ENCODE measurements around the gene GPR158.

Gene GPR158

GRCh38 chr10:25465582-25466372, 291.0 kb downstream of the GPR158 start:
- ATAC-seq (no peak), DNase-seq (ENCODE audit: low spot score in 2 of 2) (no peak)
- Mint-ChIP-seq H3K9me3 (peaks cover 25% of the 10 kb centered on the region), H3K36me3 (no peaks in the 10 kb centered on the region), H3K4me1 (no peaks in the 10 kb centered on the region), H3K4me3 (no peak overlapping the region), H3K27ac (no peak overlapping the region)

DNA sequence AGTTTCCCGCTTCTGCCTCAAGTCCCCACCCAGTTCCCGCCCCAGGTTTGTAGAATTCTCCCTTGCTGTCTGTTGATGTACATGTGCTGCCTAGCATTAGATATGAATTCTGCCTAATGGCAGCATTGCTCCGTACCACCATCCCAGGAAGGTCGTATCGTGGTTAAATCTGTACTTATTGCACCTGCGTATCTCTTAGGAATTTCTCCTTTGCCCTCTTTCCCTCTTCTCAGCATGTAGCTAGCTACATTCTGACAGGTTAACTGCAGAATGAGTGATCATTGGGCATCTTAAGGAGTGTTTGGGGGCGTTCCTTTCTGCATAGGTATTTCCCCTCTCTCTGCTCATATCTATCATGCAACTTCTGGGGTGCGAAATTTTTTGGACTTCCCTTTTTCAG, 293.1 kb downstream of the GPR158 start:
- Mint-ChIP-seq H3K4me1 (no peaks in the 10 kb centered on the region), H3K27ac (no peak overlapping the region), H3K4me3 (no peak overlapping the region), H3K9me3 (peaks cover 16% of the 10 kb centered on the region), H3K36me3 (no peaks in the 10 kb centered on the region)
- DNase-seq (ENCODE audit: low spot score in 2 of 2) (no peak), ATAC-seq (no peak)

DNA sequence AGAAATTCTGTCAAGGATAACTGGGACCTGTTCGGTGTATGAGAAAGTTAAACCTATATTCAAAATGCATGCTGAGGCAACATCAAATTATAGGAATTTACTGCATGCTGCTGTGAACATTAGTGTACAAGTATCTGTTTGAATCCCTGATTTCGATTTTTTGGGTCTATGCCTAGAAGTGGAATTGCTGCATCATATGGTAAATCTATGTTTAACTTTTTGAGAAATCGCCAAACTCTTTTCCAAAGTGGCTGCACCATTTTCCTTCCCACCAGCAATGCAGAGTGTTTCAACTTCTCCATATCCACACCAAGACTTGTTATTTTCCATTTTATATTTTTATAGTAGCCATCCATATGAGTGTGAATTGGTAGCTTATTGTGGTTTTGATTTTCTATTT, 306.7 kb downstream of the GPR158 start:
- H3K4me1 Mint-ChIP-seq = no peaks in the 10 kb centered on the region
- DNase-seq (ENCODE audit: low spot score in 2 of 2) (no peak), ATAC-seq (no peak)
- H3K4me3 Mint-ChIP-seq = no peak overlapping the region
- peaks cover 17% of the 10 kb centered on the region for H3K9me3 Mint-ChIP-seq
- no peak overlapping the region for H3K27ac Mint-ChIP-seq
- no peaks in the 10 kb centered on the region for H3K36me3 Mint-ChIP-seq

- Mint-ChIP-seq H3K9me3 (peaks cover 20% of the 10 kb centered on the region), H3K4me3 (no peak overlapping the region), H3K36me3 (no peaks in the 10 kb centered on the region), H3K4me1 (no peaks in the 10 kb centered on the region), H3K27ac (no peak overlapping the region)
- ATAC-seq = no peak
- DNase-seq (ENCODE audit: low spot score in 2 of 2) = no peak
Measured at GRCh38 chr10:25483999-25484398, 309.2 kb downstream of the GPR158 start.

- Mint-ChIP-seq H3K4me1 (no peaks in the 10 kb centered on the region), H3K27ac (no peak overlapping the region), H3K36me3 (no peaks in the 10 kb centered on the region), H3K9me3 (peaks cover 13% of the 10 kb centered on the region), H3K4me3 (no peak overlapping the region)
- no peak for DNase-seq (ENCODE audit: low spot score in 2 of 2)
- ATAC-seq = no peak
Measured at GRCh38 chr10:25487266-25487665, 312.5 kb downstream of the GPR158 start.

DNA sequence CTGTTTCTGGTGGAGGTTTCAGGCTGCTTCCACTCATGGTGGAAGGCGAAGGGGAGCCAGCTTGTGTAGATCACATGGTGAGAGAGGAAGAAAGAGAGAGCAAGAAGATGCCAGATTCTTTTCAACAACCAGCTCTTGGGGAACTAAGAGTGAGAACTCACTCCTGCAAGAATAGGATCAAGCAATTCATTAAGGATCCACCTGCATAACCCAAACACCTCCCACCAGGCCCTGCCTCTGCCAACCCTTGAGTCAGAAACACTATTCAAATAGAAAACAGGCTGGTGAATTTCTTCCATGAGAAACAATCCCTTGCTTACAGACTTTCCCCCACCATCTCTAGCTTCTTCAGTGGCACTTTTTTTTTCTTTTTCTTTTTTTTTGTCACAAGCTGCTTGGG, 317.2 kb downstream of the GPR158 start:
- Mint-ChIP-seq H3K4me1 (no peaks in the 10 kb centered on the region), H3K27ac (no peak overlapping the region)
- no peak for ATAC-seq

DNA sequence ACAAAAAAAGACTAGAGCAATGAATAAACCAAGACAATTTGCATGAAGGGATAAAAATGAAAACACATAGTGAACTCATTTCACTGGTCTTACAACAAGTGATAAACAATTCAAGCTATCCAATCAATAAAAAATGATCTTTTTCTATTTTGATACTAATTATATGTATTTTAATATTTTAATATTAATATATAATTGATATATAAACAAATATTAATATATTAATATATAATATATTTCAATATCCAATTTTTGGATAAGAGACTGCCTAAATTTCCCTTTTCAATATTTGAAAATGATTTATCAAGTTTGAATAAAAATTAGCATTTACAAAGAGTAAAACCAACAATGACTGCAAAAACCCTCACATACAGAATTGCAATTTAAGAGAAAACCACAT, 317.9 kb downstream of the GPR158 start:
- H3K4me3 Mint-ChIP-seq = no peak overlapping the region
- no peaks in the 10 kb centered on the region for H3K4me1 Mint-ChIP-seq
- peaks cover 5% of the 10 kb centered on the region for H3K9me3 Mint-ChIP-seq
- DNase-seq (ENCODE audit: low spot score in 2 of 2) = no peak
- ATAC-seq = no peak
- no peaks in the 10 kb centered on the region for H3K36me3 Mint-ChIP-seq
- H3K27ac Mint-ChIP-seq = no peak overlapping the region

More for the DNA sequence above, 317.2 kb downstream of the GPR158 start:
- no peak overlapping the region for H3K4me3 Mint-ChIP-seq
- DNase-seq (ENCODE audit: low spot score in 2 of 2) = no peak
- H3K9me3 Mint-ChIP-seq = peaks cover 5% of the 10 kb centered on the region
- H3K36me3 Mint-ChIP-seq = no peaks in the 10 kb centered on the region

- no peak overlapping the region for H3K4me3 Mint-ChIP-seq
- DNase-seq (ENCODE audit: low spot score in 2 of 2) = no peak
- peaks cover 5% of the 10 kb centered on the region for H3K9me3 Mint-ChIP-seq
- no peak overlapping the region for H3K27ac Mint-ChIP-seq
- no peaks in the 10 kb centered on the region for H3K36me3 Mint-ChIP-seq
- no peak for ATAC-seq
- H3K4me1 Mint-ChIP-seq = no peaks in the 10 kb centered on the region
Measured at GRCh38 chr10:25493122-25493893, 318.5 kb downstream of the GPR158 start.

- ATAC-seq (no peak), DNase-seq (ENCODE audit: low spot score in 2 of 2) (no peak)
- H3K36me3 Mint-ChIP-seq = no peaks in the 10 kb centered on the region
- H3K4me1 Mint-ChIP-seq = no peaks in the 10 kb centered on the region
- no peak overlapping the region for H3K27ac Mint-ChIP-seq
- peaks cover 7% of the 10 kb centered on the region for H3K9me3 Mint-ChIP-seq
- H3K4me3 Mint-ChIP-seq = no peak overlapping the region
Measured at GRCh38 chr10:25497246-25497645, 322.4 kb downstream of the GPR158 start.

DNA sequence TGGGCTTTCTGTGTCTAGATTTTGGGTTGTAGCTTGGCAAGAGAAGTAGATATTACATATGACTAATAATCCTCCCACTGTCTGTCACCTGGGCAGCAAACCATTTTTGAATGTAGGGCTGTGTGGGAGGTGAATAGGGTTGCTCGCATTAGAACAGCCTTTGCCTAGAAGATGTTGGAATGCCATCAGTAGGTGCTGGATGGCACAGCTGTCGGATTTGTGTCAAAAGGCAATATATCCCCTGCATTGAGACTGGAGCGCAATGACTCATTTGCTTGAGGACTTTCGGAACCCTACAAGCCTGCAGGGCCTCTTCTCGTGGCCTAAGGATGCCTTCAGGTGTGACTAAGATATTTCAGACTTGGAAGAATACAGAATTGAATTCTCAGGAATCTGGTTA, 323.8 kb downstream of the GPR158 start:
- H3K4me1 Mint-ChIP-seq = no peaks in the 10 kb centered on the region
- no peak overlapping the region for H3K4me3 Mint-ChIP-seq
- peaks cover 7% of the 10 kb centered on the region for H3K9me3 Mint-ChIP-seq
- DNase-seq (ENCODE audit: low spot score in 2 of 2) (no peak), ATAC-seq (no peak)
- no peaks in the 10 kb centered on the region for H3K36me3 Mint-ChIP-seq
- H3K27ac Mint-ChIP-seq = no peak overlapping the region

GRCh38 chr10:25501912-25502311, 327.1 kb downstream of the GPR158 start:
- H3K36me3 Mint-ChIP-seq = no peaks in the 10 kb centered on the region
- peaks cover 7% of the 10 kb centered on the region for H3K9me3 Mint-ChIP-seq
- H3K4me3 Mint-ChIP-seq = no peak overlapping the region
- no peaks in the 10 kb centered on the region for H3K4me1 Mint-ChIP-seq
- ATAC-seq (no peak), DNase-seq (ENCODE audit: low spot score in 2 of 2) (no peak)
- H3K27ac Mint-ChIP-seq = no peak overlapping the region

GRCh38 chr10:25502453-25502852, 327.7 kb downstream of the GPR158 start:
- H3K36me3 Mint-ChIP-seq = no peaks in the 10 kb centered on the region
- no peak overlapping the region for H3K27ac Mint-ChIP-seq
- DNase-seq (ENCODE audit: low spot score in 2 of 2) = no peak
- H3K4me1 Mint-ChIP-seq = no peaks in the 10 kb centered on the region
- H3K9me3 Mint-ChIP-seq = peaks cover 7% of the 10 kb centered on the region
- H3K4me3 Mint-ChIP-seq = no peak overlapping the region
- no peak for ATAC-seq

- ATAC-seq = no peak
- no peak for DNase-seq (ENCODE audit: low spot score in 2 of 2)
- Mint-ChIP-seq H3K4me3 (no peak overlapping the region), H3K27ac (no peak overlapping the region), H3K4me1 (no peaks in the 10 kb centered on the region), H3K9me3 (peaks cover 6% of the 10 kb centered on the region), H3K36me3 (no peaks in the 10 kb centered on the region)
Measured at GRCh38 chr10:25504306-25504705, 329.5 kb downstream of the GPR158 start.

- Mint-ChIP-seq H3K4me3 (no peak overlapping the region), H3K36me3 (no peaks in the 10 kb centered on the region), H3K4me1 (no peaks in the 10 kb centered on the region), H3K9me3 (peaks cover 3% of the 10 kb centered on the region), H3K27ac (no peak overlapping the region)
- DNase-seq (ENCODE audit: low spot score in 2 of 2) = no peak
- no peak for ATAC-seq
Measured at GRCh38 chr10:25504838-25505237, 330.0 kb downstream of the GPR158 start.

DNA sequence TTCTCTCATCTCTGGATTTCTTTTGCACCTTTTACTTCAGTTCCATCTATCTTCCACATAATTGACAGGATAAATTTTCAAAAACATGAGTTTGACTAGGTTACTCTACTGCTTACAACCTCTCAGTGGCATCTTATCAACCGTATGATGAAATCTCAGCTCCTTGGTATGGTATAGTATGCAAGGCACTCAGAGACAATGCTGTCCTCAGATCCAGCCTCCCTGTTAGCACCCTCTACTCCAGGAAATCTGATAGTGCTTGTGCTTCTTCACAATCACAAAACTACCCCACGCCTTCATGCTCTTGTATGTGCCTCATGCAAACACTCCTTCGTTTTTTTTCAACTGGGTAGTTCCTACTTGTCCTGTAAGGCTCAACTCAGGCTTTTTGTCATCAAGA, 330.7 kb downstream of the GPR158 start:
- ATAC-seq = no peak
- no peak for DNase-seq (ENCODE audit: low spot score in 2 of 2)
- Mint-ChIP-seq H3K9me3 (peaks cover 3% of the 10 kb centered on the region), H3K4me1 (no peaks in the 10 kb centered on the region), H3K4me3 (no peak overlapping the region), H3K27ac (no peak overlapping the region), H3K36me3 (no peaks in the 10 kb centered on the region)

GRCh38 chr10:25506821-25507335, 332.1 kb downstream of the GPR158 start:
- Mint-ChIP-seq H3K4me3 (no peak overlapping the region), H3K36me3 (no peaks in the 10 kb centered on the region), H3K9me3 (peaks cover under 1% of the 10 kb centered on the region), H3K27ac (no peak overlapping the region), H3K4me1 (no peaks in the 10 kb centered on the region)
- DNase-seq (ENCODE audit: low spot score in 2 of 2) (no peak), ATAC-seq (no peak)

Data from stimulated activated effector memory CD8-positive, alpha-beta T cell treated with anti-CD3 and anti-CD28 coated beads, Interleukin-12 subunit alpha, Interleukin-12 subunit beta, amount 100 ng/mL, for 72 hours (primary cell).